ENCODE results near the gene JMY. TPM values are rescaled to one million over a fixed set of nuclear protein-coding genes. Genes with fewer than 3 reads are reported as not detected.

Gene JMY
- total RNA-seq, 1 donor from 2014 or later = 16.5 TPM

DNA sequence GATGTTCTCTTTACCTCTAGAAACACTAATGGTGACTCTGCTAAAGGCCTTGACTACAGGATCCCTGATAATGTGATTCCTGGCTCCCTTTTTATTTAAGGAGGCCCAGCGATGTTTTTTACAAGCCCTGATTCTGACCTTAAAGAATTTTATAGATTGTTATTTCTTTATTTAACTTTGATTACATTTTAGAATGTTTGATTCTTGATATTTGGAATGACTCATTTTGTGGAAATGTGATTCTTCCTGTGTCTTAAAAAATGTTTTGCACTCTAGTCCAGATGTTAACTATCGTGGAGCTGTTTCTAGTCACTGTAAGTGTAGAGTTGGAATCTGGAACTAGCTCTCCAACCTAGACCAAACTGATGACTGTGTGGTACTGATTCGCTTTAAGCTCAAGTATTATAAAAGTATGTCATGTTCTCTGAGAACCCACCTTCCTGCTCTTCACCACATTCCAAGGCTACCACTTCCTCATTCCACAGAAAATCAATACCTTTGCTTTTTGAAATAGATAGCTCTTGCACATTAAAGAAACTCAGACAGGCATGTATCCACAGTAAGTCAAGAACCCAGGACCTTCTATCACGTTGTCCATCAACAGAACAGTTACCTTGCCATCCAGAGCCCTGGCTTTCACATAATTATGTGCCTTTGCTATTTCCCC is 65.2 kb downstream of the JMY start:
- Mint-ChIP-seq H3K9me3 (no peaks in the 10 kb centered on the region), H3K27ac (no peak overlapping the region), H3K27me3 (ENCODE audit: insufficient read depth, low read depth) (no peaks in the 10 kb centered on the region), H3K4me3 (no peak overlapping the region), H3K36me3 (peaks cover 15% of the 10 kb centered on the region), H3K4me1 (no peaks in the 10 kb centered on the region)
- no peak overlapping the region for H2AFZ ChIP-seq (replicated peaks)
- H3K79me2 ChIP-seq (ENCODE audit: low read depth) = no peaks in the 10 kb centered on the region
- TF ChIP-seq EZH2 (IDR thresholded peaks at IDR 0.05) = no peak
- no peak for TF ChIP-seq CTCF (IDR thresholded peaks at IDR 0.05)
- TF ChIP-seq EZH2phosphoT487 (IDR thresholded peaks at IDR 0.05) = no peak
- H3K9ac ChIP-seq = no peak overlapping the region
- H3K4me3 ChIP-seq = no peak overlapping the region
- no peak overlapping the region for H3K4me2 ChIP-seq
- H3F3A ChIP-seq (ENCODE audit: low read depth) = no peaks in the 10 kb centered on the region
- H3K27ac ChIP-seq = no peak overlapping the region
- H3K27me3 ChIP-seq = no peaks in the 10 kb centered on the region
- no peaks in the 10 kb centered on the region for H3K9me3 ChIP-seq (ENCODE audit: low read depth)
- H3K36me3 ChIP-seq = peaks cover 9% of the 10 kb centered on the region
- H3K4me1 ChIP-seq = peaks cover 6% of the 10 kb centered on the region
- DNase-seq (ENCODE audit: low spot score) = no peak
- peaks cover 3% of the 10 kb centered on the region for H4K20me1 ChIP-seq (ENCODE audit: low read depth)

GRCh38 chr5:79302454-79302853 is 66.5 kb downstream of the JMY start:
- no peaks in the 10 kb centered on the region for H3K27me3 Mint-ChIP-seq (ENCODE audit: insufficient read depth, low read depth)
- H3K4me1 Mint-ChIP-seq = no peaks in the 10 kb centered on the region
- Histone ChIP-seq H3K9ac (no peak overlapping the region), H3K4me1 (peaks cover 3% of the 10 kb centered on the region), H2AFZ (replicated peaks) (no peak overlapping the region), H4K20me1 (ENCODE audit: low read depth) (peaks cover 3% of the 10 kb centered on the region), H3K27ac (no peak overlapping the region), H3K4me3 (no peak overlapping the region), H3K4me2 (no peak overlapping the region), H3F3A (ENCODE audit: low read depth) (no peaks in the 10 kb centered on the region), H3K9me3 (ENCODE audit: low read depth) (no peaks in the 10 kb centered on the region), H3K79me2 (ENCODE audit: low read depth) (no peaks in the 10 kb centered on the region), H3K27me3 (no peaks in the 10 kb centered on the region), H3K36me3 (peaks cover 9% of the 10 kb centered on the region)
- H3K27ac Mint-ChIP-seq = no peak overlapping the region
- no peaks in the 10 kb centered on the region for H3K9me3 Mint-ChIP-seq
- no peak for TF ChIP-seq EZH2phosphoT487 (IDR thresholded peaks at IDR 0.05)
- no peak for DNase-seq (ENCODE audit: low spot score)
- H3K4me3 Mint-ChIP-seq = no peak overlapping the region
- H3K36me3 Mint-ChIP-seq = peaks cover 19% of the 10 kb centered on the region

DNA sequence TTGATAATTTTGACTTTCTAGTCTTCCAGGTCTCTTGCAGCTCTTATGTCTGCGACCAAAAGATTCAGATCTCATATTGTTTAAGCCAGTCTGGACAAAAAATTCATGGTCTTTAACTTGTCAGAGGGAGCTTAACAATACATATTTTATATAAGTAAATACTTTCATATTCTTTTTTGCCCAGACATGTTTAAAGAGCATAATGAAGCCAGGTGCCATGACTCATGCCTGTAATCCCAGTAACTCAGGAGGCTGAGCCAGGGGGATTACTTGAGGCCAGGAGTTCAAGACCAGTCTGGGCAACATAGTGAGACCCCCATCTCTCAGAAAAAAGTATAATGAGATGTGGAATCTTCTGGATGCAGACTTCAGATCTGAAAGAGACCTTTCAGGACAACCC is 69.8 kb downstream of the JMY start:
- no peak overlapping the region for H3K27ac Mint-ChIP-seq
- H3K27ac ChIP-seq = no peak overlapping the region
- no peaks in the 10 kb centered on the region for H3F3A ChIP-seq (ENCODE audit: low read depth)
- H4K20me1 ChIP-seq (ENCODE audit: low read depth) = no peaks in the 10 kb centered on the region
- no peak for TF ChIP-seq EZH2 (IDR thresholded peaks at IDR 0.05)
- no peak for TF ChIP-seq EZH2phosphoT487 (IDR thresholded peaks at IDR 0.05)
- TF ChIP-seq CTCF (IDR thresholded peaks at IDR 0.05) = no peak
- no peaks in the 10 kb centered on the region for H3K27me3 ChIP-seq
- H3K79me2 ChIP-seq (ENCODE audit: low read depth) = no peaks in the 10 kb centered on the region
- peaks cover 3% of the 10 kb centered on the region for H3K36me3 ChIP-seq
- no peak overlapping the region for H2AFZ ChIP-seq (replicated peaks)
- H3K27me3 Mint-ChIP-seq (ENCODE audit: insufficient read depth, low read depth) = no peaks in the 10 kb centered on the region
- no peaks in the 10 kb centered on the region for H3K9me3 ChIP-seq (ENCODE audit: low read depth)
- H3K4me1 Mint-ChIP-seq = no peaks in the 10 kb centered on the region
- no peaks in the 10 kb centered on the region for H3K9me3 Mint-ChIP-seq
- H3K4me3 Mint-ChIP-seq = no peak overlapping the region
- H3K4me2 ChIP-seq = no peak overlapping the region
- no peak overlapping the region for H3K9ac ChIP-seq
- DNase-seq (ENCODE audit: low spot score) = no peak
- no peak overlapping the region for H3K4me3 ChIP-seq
- peaks cover 15% of the 10 kb centered on the region for H3K36me3 Mint-ChIP-seq
- no peaks in the 10 kb centered on the region for H3K4me1 ChIP-seq

GRCh38 chr5:79318935-79319614 is 83.1 kb downstream of the JMY start:
- Histone ChIP-seq H3K9me3 (ENCODE audit: low read depth) (no peaks in the 10 kb centered on the region), H3K9ac (no peak overlapping the region), H3K4me1 (no peaks in the 10 kb centered on the region), H3K79me2 (ENCODE audit: low read depth) (no peaks in the 10 kb centered on the region), H3F3A (ENCODE audit: low read depth) (no peaks in the 10 kb centered on the region), H4K20me1 (ENCODE audit: low read depth) (no peaks in the 10 kb centered on the region), H3K36me3 (peaks cover 4% of the 10 kb centered on the region), H3K4me2 (no peak overlapping the region), H3K4me3 (no peak overlapping the region), H3K27me3 (no peaks in the 10 kb centered on the region), H3K27ac (no peak overlapping the region), H2AFZ (replicated peaks) (no peak overlapping the region)
- Mint-ChIP-seq H3K36me3 (peaks cover 14% of the 10 kb centered on the region), H3K4me1 (no peaks in the 10 kb centered on the region), H3K27ac (no peak overlapping the region), H3K27me3 (ENCODE audit: insufficient read depth, low read depth) (no peaks in the 10 kb centered on the region), H3K9me3 (no peaks in the 10 kb centered on the region), H3K4me3 (no peak overlapping the region)
- DNase-seq (ENCODE audit: low spot score) = no peak
- TF ChIP-seq EZH2 (IDR thresholded peaks at IDR 0.05) (no peak), CTCF (IDR thresholded peaks at IDR 0.05) (no peak), EZH2phosphoT487 (IDR thresholded peaks at IDR 0.05) (no peak)
